Measurements from ENCODE around the gene OPA1.
"Not testable (repeated sequence)": the region's sequence is repeated elsewhere in the genome, so short reads cannot be mapped to it uniquely, and the experiment has no call there.

OPA1 gene

DNA sequence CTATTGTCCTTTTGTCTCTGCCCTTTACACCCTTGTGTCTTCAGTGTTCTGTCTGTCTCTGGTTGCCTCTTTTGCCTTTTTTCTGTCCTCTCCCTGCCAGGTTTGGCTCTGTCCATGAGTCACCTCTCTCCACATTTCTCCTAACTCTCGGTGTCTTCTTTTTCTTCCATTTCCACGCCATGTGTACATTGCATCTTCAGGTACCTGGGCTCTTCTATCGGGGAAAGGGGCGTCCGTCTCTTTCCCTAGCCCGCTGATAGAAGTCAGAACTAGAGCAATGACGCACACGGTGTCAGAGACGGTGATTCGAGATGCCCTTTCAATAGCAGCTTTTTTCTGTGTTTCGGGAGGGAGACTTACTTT, 641 bp downstream of the OPA1 start:
- no peak for DNase-seq

GRCh38 chr3:193594946-193595689, 2.1 kb downstream of the OPA1 start:
- DNase-seq: no peak

- DNase-seq: no peak
Observed at GRCh38 chr3:193595939-193596487, 3.0 kb downstream of the OPA1 start.

DNA sequence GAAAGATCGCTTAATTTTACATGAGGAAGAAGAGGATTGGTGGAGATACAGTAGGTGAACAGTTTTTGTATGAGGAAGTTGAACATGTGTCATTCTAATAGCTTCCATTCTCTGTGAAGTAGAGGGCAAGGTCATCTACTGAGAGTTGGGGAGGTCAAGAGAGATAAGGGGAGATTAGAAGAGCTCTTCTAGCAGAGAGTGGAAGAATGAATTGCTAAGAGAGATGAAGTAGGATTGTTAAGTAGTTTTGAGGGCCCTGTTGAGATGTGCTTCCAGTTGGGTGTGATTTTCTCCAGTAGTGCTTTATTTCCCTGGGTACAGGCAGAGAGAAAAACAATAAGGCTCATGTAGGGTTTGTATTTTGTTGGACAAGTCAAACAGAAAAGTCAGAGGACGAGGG, 5.2 kb downstream of the OPA1 start:
- DNase-seq: no peak

- no peak for DNase-seq
Observed at GRCh38 chr3:193599393-193599792, 6.4 kb downstream of the OPA1 start.

DNA sequence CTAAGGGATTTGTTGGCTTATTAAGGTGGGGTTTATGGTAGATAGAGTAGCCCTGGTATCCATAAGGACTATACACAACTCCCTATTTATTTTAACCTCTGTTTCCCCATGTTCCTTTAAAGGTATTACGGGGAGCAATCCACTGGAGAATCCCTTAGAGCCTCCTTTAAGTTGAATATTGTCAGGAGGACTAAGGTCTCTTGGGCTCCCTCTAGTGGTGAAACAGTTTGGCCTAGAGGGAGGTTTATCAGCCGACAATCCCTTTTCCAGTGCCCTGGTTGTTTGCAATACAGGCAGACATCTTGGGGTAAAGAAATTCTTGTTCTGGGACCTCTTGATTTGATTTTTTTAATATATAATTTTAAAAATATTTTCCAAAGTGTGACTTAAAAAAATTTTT, 12.9 kb downstream of the OPA1 start:
- DNase-seq: no peak

DNA sequence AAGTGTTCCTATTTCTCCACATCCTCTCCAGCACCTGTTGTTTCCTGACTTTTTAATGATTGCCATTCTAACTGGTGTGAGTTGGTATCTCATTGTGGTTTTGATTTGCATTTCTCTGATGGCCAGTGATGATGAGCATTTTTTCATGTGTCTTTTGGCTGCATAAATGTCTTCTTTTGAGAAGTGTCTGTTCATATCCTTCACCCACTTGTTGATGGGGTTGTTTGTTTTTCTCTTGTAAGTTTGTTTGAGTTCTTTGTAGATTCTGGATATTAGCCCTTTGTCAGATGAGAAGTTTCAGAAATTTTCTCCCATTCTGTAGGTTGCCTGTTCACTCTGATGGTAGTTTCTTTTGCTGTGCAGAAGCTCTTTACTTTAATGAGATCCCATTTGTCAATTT, 13.9 kb downstream of the OPA1 start:
- not testable (repeated sequence) for DNase-seq

- DNase-seq: not testable (repeated sequence)
Observed at GRCh38 chr3:193610516-193610915, 17.5 kb downstream of the OPA1 start.

DNA sequence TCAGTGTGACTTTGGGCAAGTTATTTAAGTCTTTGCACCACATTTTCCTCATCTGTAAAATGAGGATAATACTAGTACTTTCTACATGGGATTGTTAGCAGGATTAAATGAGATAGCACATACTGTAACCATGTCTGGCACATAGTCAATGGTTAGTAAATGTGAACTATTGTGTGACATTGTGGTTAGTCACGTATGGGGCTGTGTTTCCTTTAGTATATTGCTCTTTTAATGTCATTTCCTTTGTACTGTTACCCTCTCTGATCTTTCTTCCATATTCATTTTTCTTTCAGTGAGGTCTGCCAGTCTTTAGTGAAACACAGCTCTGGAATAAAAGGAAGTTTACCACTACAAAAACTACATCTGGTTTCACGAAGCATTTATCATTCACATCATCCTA, 21.4 kb downstream of the OPA1 start:
- DNase-seq: no peak

DNA sequence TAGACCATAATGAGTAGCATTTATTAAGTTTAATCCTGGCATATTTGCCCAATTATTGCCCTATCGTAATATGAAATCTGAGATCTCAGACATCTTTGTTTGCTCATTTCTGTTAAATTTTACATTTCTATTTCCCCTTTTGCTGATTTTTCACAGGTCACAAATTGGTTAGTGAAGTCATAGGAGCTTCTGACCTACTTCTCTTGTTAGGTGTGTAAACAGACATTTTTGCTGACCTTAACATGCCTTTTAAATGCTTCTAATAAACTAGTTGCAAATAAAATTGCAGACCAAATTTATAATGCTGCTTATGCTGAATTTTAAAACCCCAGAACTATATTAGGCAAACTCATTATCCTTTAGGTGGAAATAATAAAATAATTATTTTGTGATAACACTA, 24.6 kb downstream of the OPA1 start:
- no peak for DNase-seq

DNA sequence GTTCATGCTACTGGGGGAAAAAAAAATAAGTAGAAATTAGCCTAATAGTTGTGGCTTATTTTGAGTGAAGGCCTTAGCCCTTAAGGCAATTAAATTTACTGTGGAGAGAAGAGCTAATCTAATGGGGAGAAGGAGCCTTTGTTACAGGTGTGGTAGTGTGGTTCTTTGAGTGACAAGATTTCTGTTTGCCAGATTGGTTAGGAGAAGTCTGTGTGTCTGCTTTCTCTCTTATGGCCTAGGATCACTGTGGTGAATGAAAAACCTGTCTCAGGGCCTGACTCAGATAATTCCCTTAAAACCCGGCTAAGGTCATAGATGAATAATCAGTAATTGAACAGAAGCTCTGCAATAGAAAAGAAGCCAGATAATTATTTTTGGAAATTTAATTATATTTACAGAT, 27.0 kb downstream of the OPA1 start:
- no peak for DNase-seq

DNA sequence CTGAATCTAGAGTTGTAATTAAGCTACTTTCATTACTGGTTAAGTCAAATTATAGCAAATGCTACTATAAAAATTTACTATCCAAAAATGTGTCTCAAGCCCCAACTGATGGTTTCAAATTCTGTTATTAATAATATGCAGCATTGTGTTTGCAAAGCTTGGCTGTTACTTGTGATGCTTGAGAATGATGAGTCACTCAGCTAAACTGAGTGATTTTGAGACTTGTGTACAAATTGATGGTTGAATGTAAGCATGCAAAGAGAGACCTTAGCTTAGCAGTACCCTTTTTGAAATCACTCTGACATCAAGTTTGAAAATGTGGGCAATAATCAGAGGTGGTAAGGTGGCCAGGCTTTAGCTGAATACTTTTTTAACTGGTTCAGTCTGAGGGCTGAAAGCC, 27.6 kb downstream of the OPA1 start:
- DNase-seq: no peak

DNA sequence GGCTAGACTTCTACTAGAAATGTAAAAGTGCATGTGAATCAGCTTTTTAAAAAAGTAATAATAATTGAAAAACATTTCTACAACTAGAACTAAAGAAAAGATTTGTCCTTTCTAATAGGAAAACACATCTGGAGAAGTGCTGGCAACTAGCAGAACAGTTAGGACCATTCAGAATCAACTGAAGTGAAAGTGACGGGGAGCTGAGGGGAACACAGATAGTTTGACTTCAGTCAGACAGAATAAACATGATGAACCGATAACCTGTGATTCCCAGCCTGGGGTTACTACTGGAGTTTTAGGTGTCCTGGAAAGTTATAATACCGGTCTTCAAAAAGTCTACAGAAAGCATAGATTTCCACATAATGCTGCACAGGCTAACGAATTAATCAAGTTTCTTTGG, 28.1 kb downstream of the OPA1 start:
- DNase-seq: no peak

DNA sequence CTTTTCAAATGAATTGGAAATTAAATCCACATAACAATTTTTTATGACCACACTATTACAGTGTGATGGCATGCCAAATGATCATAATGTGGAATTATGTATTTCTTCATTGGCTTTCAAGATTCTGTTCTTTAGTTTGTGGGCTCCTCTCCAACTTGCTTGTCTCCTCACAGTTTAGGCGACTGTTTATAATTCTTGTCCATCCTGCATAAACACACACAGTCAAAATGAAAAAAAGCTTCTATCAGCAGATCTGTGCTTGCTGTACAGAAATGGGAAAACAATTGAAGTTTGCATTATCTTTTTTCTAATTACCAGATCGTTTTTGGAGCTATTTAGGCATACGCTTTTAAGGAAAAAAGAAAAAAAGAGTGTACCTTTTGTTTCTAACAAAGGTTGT, 37.0 kb downstream of the OPA1 start:
- DNase-seq: no peak

GRCh38 chr3:193637831-193638230, 44.8 kb downstream of the OPA1 start:
- DNase-seq: no peak

GRCh38 chr3:193638833-193639232, 45.8 kb downstream of the OPA1 start:
- no peak for DNase-seq

DNA sequence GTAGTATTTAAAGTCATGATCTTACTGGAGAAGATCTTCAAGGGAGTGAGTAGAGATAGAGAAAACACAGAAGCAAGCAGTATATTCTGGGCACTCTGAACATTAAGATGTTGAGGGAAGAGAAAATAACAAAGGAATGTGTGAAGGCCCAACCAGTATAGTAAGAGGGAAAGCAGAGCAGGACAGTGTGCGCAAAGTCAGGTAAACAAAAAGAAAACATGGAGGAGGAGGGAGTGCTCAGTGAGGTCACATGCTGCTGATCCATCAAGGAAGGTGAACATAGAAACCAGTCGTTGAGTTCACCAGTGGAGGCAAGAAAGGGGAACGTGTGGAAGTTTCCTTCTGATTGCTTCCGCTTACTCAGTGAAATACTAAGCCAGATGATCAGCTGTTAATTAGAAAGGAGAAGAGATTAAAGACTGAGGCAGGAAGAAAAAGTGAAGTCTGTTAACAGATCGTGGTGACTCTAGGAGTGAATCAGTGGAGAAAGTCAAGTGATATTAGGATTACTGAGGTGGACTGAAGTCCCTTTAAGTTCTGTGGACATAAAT, 47.2 kb downstream of the OPA1 start:
- no peak for DNase-seq

- DNase-seq: no peak
Observed at GRCh38 chr3:193640728-193641439, 47.9 kb downstream of the OPA1 start.

GRCh38 chr3:193641440-193641775, 48.4 kb downstream of the OPA1 start:
- DNase-seq: no peak

DNA sequence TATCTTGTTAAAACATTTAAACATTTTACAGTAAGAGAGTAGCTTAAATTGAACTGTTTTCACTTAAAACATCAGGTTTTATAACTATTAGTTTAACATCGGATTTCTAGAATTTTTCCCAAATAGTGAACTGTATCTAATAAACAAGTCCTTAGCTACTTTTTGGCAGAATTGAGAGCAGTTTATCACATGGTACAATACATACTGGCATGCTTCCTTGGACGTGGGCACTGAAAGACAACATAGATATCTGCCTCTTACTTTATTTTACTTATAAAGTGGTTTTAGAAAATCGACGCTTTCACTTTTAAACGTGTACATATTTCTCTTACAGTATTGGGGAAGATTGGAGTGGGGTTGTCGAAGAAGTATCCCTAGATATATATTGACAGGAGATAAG, 52.8 kb downstream of the OPA1 start:
- no peak for DNase-seq

DNA sequence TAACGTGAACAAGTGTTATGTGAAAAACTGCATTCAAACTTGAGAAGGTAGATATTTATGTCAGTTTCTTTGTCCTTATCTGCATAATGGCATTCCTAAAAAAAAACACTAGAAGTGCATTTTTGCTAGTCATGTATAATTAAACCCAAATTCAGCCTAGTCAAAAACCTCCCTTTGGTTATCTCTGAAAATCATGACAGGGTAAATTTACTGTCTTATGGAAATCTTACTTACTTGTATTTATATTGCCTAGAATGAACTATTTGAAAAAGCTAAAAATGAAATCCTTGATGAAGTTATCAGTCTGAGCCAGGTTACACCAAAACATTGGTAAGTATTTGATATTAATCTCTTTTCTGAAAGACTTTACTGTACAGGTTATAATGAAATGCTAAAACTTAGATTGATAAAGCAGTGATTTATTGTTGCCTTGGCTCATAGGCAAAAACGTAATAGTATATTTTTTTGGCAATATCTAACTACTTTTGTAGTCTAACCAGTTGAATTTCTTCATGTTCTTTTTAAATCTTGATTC, 55.6 kb downstream of the OPA1 start:
- no peak for DNase-seq

GRCh38 chr3:193650585-193650984, 57.6 kb downstream of the OPA1 start:
- DNase-seq: no peak

GRCh38 chr3:193655831-193656433, 62.9 kb downstream of the OPA1 start:
- no peak for DNase-seq

- no peak for DNase-seq
Observed at GRCh38 chr3:193656445-193656844, 63.4 kb downstream of the OPA1 start.

All from NCI-H1417 treated with DMSO at 0.1 percent for 48 hours (cell line).